Ectodermal cell (in vitro differentiated cells): ENCODE measurements around the gene LBH.

Experiments used
- H3K27ac ChIP-seq: 2 replicates; pipeline ENCODE4 v1.7.0; 2013; ENCODE audit warnings: mild to moderate bottlenecking, low read depth, low read length; ENCODE audit not compliant: insufficient read depth, poor library complexity, severe bottlenecking
- H3K27me3 ChIP-seq: 2 replicates; pipeline ENCODE4 v1.7.0; 2013; ENCODE audit warnings: mild to moderate bottlenecking, low read length; ENCODE audit not compliant: insufficient read depth, control insufficient read depth, poor library complexity, severe bottlenecking
- H3K36me3 ChIP-seq: one replicate; pipeline ENCODE4 v1.7.0; 2013; ENCODE audit warnings: low read length; ENCODE audit not compliant: control insufficient read depth, insufficient read depth
- H3K4me1 ChIP-seq: one replicate; pipeline ENCODE4 v1.7.0; 2013; ENCODE audit warnings: low read length; ENCODE audit not compliant: control insufficient read depth, insufficient read depth
- H3K4me3 ChIP-seq: 2 replicates; pipeline ENCODE4 v1.7.0; 2013; ENCODE audit warnings: low read depth, low read length, control low read depth; ENCODE audit not compliant: insufficient read depth
- H3K9me3 ChIP-seq: 2 replicates; pipeline ENCODE4 v1.7.0; 2013; ENCODE audit warnings: mild to moderate bottlenecking, low read length, moderate library complexity; ENCODE audit not compliant: control insufficient read depth
- WGBS, 2 experiments: methylation state at CpG; one replicate each; pipeline ENCODE4 v1.1.7; 2013; ENCODE audit warnings: missing lambda C conversion rate in 2 of 2; 5-methylcytosine and 5-hydroxymethylcytosine counted together

LBH gene

GRCh38 chr2:30234180-30234971 lies 3.0 kb downstream of the LBH start:
- WGBS, 2 experiments: 71 to 74% methylated on average over 12 of the region's 12 CpGs
- H3K4me1 ChIP-seq: peaks cover 7% of the 10 kb centered on the region
- H3K4me3 ChIP-seq: no peak overlapping the region
- H3K36me3 ChIP-seq: no peaks in the 10 kb centered on the region
- H3K27ac ChIP-seq: no peak overlapping the region
- H3K9me3 ChIP-seq: no peaks in the 10 kb centered on the region
- peaks cover 51% of the 10 kb centered on the region for H3K27me3 ChIP-seq

DNA sequence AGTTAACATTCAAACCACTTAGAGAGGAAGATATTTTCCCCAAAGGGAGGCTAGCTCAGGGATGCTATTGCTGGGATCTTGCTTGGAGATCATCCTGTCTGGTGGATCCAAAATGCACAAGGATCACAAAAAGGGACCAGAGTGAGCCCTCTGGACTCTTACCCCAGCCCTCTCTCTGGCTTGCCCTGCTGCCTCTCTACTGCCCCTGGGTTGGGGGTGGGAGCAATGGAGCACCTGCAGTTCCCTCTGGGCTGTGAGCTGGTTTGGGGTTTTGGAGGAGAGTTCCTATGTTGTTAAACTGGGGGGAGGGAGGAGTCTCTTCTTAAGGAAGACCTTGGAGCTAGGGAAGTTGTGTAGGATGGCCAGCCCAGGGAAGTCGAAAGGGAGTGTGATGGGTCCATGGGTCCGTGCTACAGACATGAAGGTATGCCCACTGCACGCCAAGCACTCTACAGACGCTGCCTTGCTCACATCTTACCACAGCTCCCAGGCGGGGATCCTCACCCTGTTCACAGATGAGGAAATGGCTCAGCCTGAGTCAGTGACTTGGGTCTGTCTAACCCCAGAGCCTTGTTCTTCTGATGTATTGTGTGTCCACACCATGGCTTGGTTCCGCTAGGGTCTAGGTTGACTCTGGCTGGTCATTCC lies 3.8 kb downstream of the LBH start:
- no peaks in the 10 kb centered on the region for H3K36me3 ChIP-seq

DNA sequence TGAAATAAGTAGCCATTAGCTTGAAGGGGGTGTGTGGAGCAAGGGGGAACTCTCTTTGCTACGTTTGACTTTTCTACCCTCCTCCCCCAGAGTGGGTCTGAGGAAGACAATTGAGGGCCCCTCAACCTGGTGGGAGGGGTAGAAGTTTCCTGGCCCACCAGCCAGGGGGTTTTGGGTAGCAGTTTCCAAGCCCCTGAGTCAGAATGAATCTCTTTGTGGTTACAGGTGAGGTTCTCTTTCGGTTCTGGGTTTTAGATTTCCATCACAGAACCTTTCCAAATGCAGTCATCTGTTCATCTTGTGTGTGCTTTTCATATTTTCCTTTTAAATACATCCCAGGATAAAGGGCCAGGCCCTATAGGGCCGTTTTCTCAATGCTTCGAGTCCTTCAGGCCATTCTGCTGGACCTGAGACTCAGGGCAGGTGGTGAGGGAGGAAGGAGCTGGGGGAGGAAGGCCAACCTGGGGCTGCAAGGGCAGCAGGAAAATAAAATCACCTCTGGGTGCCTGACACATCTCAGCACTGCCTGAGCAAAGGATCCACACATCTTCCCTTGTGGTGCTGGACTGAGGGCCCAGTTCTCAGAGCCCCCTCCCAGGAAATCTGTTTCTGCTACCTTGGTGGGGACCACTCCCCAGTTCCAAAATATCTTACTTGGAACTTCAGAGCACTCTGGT lies 4.7 kb downstream of the LBH start:
- no peak overlapping the region for H3K4me3 ChIP-seq
- H3K27me3 ChIP-seq: peaks cover 35% of the 10 kb centered on the region
- no peak overlapping the region for H3K27ac ChIP-seq
- H3K36me3 ChIP-seq: no peaks in the 10 kb centered on the region
- H3K9me3 ChIP-seq: no peaks in the 10 kb centered on the region
- WGBS, 2 experiments: 88 to 96% methylated on average over 3 to 4 of the region's 4 CpGs
- peaks cover 3% of the 10 kb centered on the region for H3K4me1 ChIP-seq

More for the DNA sequence above, 3.8 kb downstream of the LBH start:
- H3K9me3 ChIP-seq: no peaks in the 10 kb centered on the region
- no peak overlapping the region for H3K4me3 ChIP-seq
- no peak overlapping the region for H3K27ac ChIP-seq
- peaks cover 44% of the 10 kb centered on the region for H3K27me3 ChIP-seq
- peaks cover 7% of the 10 kb centered on the region for H3K4me1 ChIP-seq
- 94 to 98% methylated on average over 6 of the region's 6 CpGs for WGBS, 2 experiments

- no peaks in the 10 kb centered on the region for H3K9me3 ChIP-seq
- WGBS, 2 experiments: 93 to 94% methylated on average over 8 of the region's 8 CpGs
- H3K27me3 ChIP-seq: peaks cover 28% of the 10 kb centered on the region
- H3K4me1 ChIP-seq: peaks cover 3% of the 10 kb centered on the region
- H3K27ac ChIP-seq: no peak overlapping the region
- H3K4me3 ChIP-seq: no peak overlapping the region
- H3K36me3 ChIP-seq: no peaks in the 10 kb centered on the region
These were observed 5.4 kb downstream of the LBH start for GRCh38 chr2:30236591-30237238.

DNA sequence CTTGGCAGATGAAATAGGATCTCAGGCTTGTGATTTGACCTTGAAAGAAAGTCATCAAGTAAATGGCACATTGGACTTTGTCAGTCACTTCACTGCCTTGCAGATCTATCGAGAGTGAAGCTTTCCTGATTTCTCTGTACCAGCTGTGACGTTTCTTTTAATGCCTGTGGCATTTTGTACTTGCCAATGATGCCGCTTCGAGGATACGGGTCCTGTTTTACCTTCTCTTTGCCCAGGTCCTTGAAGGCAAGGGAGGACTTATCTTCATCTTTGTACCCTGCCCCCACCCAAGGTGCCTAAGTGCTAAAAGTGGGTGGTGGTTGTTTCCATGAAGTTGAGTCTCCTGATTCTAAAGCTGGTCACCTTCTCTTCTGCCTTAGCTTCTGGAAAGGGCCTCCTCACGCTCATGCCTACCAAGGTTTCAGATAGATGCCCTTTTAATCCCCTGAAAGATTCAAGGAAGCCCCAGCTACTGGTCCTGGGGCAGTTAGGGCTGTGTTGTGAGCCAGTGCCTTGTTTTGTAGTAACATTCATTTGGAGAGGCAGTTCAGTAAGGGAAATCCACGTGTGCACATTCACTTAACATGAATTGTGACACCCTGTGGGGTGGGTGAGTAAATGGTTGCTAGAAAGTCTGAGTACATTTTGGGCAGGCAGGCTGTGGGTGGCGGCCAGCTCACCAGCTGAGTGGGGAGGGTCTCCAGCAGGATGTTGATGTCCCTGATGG lies 6.1 kb downstream of the LBH start:
- H3K27ac ChIP-seq: no peak overlapping the region

DNA sequence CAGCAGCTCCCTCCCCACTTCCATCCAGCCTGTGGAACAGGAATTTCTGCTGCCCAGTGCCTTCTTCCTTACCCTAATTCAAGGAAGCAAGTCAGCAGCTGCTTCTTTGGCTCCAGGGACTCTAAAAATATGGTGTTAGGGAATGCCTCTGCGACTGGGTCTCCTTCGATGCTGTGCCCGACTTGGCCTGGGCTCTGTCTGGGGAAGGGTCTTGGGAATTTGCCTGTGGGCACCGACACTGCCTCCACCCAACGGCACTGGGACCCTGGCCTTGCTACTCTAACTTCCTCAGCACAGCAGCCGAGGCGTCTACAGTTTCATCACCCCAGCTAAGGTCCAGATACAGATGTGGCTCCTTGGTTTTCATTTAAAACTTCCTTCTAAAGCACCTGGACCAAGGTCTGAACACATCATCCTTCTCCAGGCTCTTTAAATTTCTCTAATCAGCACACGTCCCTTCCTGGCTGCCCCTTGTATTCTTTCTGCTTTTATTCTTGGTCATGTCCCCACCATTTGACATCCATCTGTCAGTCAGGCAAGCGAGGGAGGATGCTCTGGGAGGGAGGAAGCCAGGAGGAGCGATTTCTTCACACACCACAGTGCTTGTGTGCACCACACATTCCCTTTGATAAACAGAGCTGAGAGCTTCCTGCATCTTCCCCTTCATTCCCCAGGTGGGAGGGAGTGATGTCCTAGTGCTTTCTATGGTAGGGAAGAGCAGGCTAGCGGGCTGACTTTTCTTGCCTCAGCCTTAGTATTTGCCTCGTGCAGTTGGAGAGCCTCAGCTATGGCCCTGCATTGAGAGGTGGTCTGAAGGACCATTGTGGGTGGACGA lies 6.8 kb downstream of the LBH start:
- peaks cover 13% of the 10 kb centered on the region for H3K27me3 ChIP-seq
- H3K9me3 ChIP-seq: no peaks in the 10 kb centered on the region
- H3K4me3 ChIP-seq: no peak overlapping the region
- peaks cover 3% of the 10 kb centered on the region for H3K4me1 ChIP-seq
- no peak overlapping the region for H3K27ac ChIP-seq
- 91 to 92% methylated on average over 12 to 13 of the region's 13 CpGs for WGBS, 2 experiments
- no peaks in the 10 kb centered on the region for H3K36me3 ChIP-seq

More for the DNA sequence above, 6.1 kb downstream of the LBH start:
- H3K4me1 ChIP-seq: peaks cover 3% of the 10 kb centered on the region
- H3K27me3 ChIP-seq: peaks cover 21% of the 10 kb centered on the region
- H3K9me3 ChIP-seq: no peaks in the 10 kb centered on the region
- no peak overlapping the region for H3K4me3 ChIP-seq
- no peaks in the 10 kb centered on the region for H3K36me3 ChIP-seq
- WGBS, 2 experiments: 91 to 92% methylated on average over 8 of the region's 8 CpGs

DNA sequence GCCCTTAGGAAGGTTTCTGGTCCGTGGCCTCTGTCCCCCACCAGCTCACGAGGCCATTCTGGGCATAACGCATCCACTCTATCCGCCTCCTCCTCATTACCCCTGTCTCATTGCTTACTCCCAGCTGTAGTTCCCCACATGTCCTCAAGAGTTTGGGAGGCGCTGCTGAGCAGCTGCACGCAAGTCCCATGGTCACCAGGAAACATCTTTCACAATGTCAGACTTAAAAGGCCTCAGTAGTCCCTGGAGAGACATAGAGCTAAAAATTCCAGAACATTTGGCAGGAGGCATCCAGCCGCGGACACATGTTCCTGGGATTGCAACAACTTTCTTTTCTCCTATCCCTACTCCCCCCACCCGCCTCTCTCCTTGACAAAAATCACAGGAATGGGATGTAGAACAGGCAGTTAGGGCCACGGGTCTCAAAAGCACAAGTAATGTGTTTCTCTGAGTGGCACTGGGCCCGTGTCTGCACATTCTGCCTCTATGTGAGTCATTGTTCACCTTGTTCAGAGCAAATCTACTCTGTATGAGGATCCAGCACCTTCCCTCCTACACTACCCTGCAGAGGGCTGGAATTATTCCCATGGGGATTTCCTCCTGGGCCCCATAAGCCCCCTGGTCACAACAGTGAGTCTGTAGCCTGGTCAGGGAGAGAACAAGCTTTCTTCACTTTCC lies 8.1 kb downstream of the LBH start:
- Histone ChIP-seq H3K9me3 (no peaks in the 10 kb centered on the region), H3K4me3 (no peak overlapping the region), H3K36me3 (no peaks in the 10 kb centered on the region), H3K27ac (no peak overlapping the region), H3K4me1 (no peaks in the 10 kb centered on the region), H3K27me3 (peaks cover under 1% of the 10 kb centered on the region)
- WGBS, 2 experiments: 67% methylated on average over 11 of the region's 11 CpGs

DNA sequence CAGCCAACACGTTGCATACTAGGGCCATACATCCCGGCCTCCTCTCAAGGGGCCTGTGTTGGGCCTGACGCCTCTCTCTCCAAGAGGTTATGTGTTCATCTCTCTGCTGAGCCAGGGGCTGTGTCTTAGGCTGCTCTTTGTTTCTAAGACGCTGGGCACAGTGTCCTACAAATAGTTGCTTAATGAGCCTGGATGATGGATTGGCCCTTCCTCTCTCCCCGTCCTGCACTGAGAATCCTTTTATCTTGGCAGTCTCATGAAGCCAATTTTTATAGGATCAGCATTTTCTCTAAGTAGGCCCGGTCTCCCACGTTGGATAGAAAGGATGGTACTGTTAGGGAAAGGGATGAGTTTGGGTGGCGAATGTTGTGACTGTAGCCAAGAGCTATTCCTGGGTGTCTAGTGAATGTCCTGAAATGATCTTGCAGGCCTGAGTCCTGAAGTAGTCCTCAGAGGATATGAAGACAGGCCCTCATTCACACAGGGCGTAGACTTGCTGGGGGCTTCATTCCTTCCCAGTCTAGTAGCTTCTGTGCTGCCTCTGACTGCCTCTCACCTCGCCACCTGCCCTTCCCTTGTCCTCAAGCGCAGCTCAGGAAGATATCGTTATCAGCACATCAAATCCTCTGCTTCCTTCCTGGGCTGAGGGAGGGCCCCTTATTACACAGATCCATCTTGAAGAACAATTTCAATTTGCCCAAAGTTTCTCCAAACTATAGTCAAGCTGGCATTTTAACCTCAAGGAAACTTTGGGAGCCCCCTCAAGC lies 8.8 kb downstream of the LBH start:
- Histone ChIP-seq H3K27ac (no peak overlapping the region), H3K4me3 (no peak overlapping the region), H3K4me1 (no peaks in the 10 kb centered on the region), H3K27me3 (no peaks in the 10 kb centered on the region), H3K9me3 (no peaks in the 10 kb centered on the region), H3K36me3 (no peaks in the 10 kb centered on the region)
- 90 to 93% methylated on average over 12 of the region's 12 CpGs for WGBS, 2 experiments
